ENCODE data around the gene CASP5. TPM values are rescaled to one million over a fixed set of nuclear protein-coding genes. Genes with fewer than 3 reads are reported as not detected.

The CASP5 gene
- total RNA-seq, 1 donor: 0.43 TPM

DNA sequence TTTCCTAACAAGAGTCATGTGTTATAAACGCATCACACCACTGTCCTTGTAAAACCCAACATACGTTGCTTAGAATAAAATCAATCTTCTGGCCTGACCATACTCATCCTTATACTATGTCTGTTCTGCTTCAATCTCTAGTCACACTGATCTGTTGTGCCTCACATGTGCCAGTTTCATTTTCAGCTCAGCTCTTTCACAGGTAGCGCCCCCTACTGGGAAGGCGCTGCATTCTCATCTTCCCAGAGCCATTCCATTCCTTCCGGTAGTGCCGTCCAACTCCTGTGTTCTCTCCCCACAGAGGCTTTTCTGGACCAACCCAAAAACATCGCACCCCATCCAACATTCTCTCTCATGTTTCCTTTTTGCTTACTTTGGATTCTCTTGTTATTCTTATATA, 22.2 kb downstream of the CASP5 start:
- H3K4me3 ChIP-seq (ENCODE audit: low read depth, low read length): no peak overlapping the region
- TF ChIP-seq, protein P1, sequence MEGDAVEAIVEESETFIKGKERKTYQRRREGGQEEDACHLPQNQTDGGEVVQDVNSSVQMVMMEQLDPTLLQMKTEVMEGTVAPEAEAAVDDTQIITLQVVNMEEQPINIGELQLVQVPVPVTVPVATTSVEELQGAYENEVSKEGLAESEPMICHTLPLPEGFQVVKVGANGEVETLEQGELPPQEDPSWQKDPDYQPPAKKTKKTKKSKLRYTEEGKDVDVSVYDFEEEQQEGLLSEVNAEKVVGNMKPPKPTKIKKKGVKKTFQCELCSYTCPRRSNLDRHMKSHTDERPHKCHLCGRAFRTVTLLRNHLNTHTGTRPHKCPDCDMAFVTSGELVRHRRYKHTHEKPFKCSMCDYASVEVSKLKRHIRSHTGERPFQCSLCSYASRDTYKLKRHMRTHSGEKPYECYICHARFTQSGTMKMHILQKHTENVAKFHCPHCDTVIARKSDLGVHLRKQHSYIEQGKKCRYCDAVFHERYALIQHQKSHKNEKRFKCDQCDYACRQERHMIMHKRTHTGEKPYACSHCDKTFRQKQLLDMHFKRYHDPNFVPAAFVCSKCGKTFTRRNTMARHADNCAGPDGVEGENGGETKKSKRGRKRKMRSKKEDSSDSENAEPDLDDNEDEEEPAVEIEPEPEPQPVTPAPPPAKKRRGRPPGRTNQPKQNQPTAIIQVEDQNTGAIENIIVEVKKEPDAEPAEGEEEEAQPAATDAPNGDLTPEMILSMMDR (IDR thresholded peaks at IDR 0.05; ENCODE audit: insufficient read depth, low read depth, low read length): peak; percentile 43
- DNase-seq (ENCODE audit: low read depth): no peak

DNA sequence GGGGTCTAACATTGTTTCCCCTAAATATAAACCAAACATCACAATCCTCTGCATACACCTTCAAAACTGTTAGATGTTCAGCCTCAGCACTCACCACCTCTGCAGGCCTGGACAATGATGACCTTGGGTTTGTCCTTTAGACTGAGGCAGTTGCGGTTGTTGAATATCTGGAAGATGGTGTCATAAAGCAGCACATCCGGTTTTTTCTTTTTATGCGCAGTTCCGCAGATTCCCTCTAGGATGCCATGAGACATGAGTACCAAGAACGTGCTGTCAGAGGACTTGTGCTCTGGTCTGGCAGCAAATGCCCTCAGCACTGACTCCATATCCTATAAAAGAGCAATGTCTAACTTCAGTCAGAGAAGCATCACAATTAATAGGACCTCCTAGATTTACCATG, 22.8 kb downstream of the CASP5 start:
- no peak overlapping the region for H3K4me3 ChIP-seq (ENCODE audit: low read depth, low read length)
- TF ChIP-seq, protein P1 (IDR thresholded peaks at IDR 0.05; ENCODE audit: insufficient read depth, low read depth, low read length): peak; percentile 17
- DNase-seq (ENCODE audit: low read depth): no peak

DNA sequence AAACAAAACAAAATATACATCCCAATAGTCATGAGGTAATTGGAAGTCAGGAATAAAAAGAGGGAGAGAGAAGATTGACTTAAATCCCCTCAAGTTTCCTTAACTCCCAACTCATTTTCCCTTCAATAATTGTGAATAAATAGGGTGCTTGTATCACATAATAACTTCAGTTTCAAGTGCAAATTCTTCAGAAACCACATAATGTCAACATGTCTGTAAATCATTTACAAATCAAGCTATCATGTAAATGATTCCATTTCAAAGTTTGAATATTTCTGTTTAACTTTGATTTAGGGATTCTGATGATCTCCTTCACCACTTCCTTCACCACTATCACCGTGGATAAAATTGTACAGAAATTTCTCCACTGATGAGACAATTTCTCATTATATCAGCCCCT, 23.2 kb downstream of the CASP5 start:
- H3K4me3 ChIP-seq (ENCODE audit: low read depth, low read length): no peak overlapping the region
- TF ChIP-seq, protein P1 (IDR thresholded peaks at IDR 0.05; ENCODE audit: insufficient read depth, low read depth, low read length): no peak
- peak; percentile 17 for DNase-seq (ENCODE audit: low read depth)

DNA sequence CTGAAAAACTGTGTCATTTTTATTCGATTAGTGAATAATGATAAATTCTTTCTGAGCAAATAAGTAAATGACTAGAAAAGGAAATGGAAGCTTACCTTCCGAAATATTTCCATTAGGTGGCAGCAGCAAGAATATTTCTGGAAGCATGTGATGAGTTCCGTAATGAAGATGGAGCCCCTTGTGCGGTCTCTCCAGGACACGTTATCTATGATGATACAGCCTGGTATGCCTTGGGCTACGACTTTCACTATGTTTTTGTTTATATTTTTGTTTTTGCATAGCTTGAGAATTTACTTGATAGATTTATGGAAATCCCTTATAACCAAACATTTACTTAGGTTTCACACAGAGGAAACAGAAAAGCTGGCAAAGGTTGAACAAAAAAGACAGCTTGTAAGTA, 25.7 kb downstream of the CASP5 start:
- TF ChIP-seq, protein P1 (IDR thresholded peaks at IDR 0.05; ENCODE audit: insufficient read depth, low read depth, low read length): peak; percentile 37

DNA sequence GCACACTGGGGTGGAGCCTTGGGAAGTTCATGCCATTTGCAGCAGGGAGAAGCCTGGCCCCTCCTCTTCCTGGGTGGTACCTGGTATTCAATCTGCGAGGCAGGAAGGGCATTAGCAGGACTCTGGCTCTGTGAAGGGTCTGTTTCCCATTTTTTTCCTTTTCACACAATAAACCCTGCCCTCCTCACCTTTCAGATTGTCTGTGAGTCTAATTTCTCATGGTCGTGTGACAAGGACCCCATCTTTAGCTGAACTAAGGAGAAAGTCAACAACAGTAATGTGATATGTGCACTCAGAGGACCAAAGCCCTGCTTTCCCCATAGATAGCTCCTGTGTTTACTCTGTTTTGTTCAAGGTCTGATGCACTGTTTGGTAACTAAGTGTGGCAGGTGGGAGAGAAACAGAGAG, 28.0 kb downstream of the CASP5 start:
- H3K4me3 ChIP-seq (ENCODE audit: low read depth, low read length): no peak overlapping the region
- TF ChIP-seq, protein P1 (IDR thresholded peaks at IDR 0.05; ENCODE audit: insufficient read depth, low read depth, low read length): no peak
- no peak for DNase-seq (ENCODE audit: low read depth)

More for the DNA sequence above, 25.7 kb downstream of the CASP5 start:
- peak overlapping the region; percentile 35 for H3K4me3 ChIP-seq (ENCODE audit: low read depth, low read length)
- DNase-seq (ENCODE audit: low read depth): peak; percentile 81

DNA sequence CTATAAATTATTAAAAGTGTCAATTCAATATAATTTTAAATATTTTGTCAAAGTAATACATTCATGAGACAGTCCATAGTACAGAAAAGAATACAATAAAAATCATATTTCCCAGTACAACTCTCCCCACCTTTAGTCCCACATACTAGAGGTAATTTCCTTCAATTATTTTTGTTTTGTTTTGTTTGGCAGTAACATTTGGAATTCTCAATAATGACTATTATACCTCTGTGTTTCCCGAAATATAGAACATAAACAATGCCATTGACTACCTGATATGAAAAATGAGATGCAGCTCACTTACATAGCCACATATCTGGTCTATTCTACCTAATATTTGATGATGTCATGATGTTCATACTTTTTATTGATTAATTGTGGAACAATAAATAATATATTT, 30.2 kb downstream of the CASP5 start:
- no peak for DNase-seq (ENCODE audit: low read depth)
- TF ChIP-seq, protein P1 (IDR thresholded peaks at IDR 0.05; ENCODE audit: insufficient read depth, low read depth, low read length): no peak
- H3K4me3 ChIP-seq (ENCODE audit: low read depth, low read length): no peak overlapping the region

DNA sequence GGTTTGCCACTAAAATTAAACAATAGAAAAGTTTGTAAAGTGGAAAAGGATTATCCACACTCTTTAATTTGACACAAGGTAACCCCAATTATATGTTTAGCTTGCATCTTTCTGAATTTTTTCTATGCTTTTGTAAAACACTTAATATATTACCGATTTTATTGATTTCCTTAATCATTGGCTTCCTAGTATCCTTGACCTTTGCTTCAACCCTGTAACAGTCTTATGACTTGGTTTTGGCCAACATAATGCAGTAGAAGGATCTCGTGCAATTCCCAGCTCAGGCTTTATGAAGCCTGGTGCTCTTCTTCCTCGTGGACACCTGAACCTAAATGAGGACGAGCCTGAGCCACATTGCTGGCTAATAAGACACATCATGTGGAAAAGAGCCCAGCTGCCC, 31.0 kb downstream of the CASP5 start:
- TF ChIP-seq, protein P1 (IDR thresholded peaks at IDR 0.05; ENCODE audit: insufficient read depth, low read depth, low read length): no peak
- H3K4me3 ChIP-seq (ENCODE audit: low read depth, low read length): no peak overlapping the region
- DNase-seq (ENCODE audit: low read depth): no peak
